IMR-90 (cell line): ENCODE results near the gene ZSCAN5A. TPM values are rescaled to one million over a fixed set of nuclear protein-coding genes. Genes with fewer than 3 reads are reported as not detected.

ENCODE experiments used
- ATAC-seq: fragments of 200-7000 bp; cut with Tn5 transposase; 2 replicates; pipeline ENCODE4 v1.9.1; 2020; ENCODE audit warnings: low read depth, mild to moderate bottlenecking, moderate library complexity
- BruUV-seq: library from RNA; stranded (reverse); fragments of 400-500 nt; replicated peaks from 2 replicates; lab custom pipeline; 2021; lab: Mats Ljungman, UMichigan
- CTCF ChIA-PET: fragments of 300-600 bp; formaldehyde crosslinking; extraction: SDS; loops from one replicate; lab custom pipeline; 2021; ENCODE audit warnings: antibody characterized with exemption; lab: Yijun Ruan, JAX
- POLR2A ChIA-PET: fragments of 300-600 bp; sonication (Branson Sonifier 250); formaldehyde crosslinking; loops from one replicate; lab custom pipeline; 2022; ENCODE audit warnings: antibody characterized with exemption; ENCODE audit not compliant: unreplicated experiment; lab: Charles Lee
- DNase-seq: peaks from one replicate; pipeline ENCODE4 v3.0.0; 2013
- H2AFZ ChIP-seq: replicated peaks from 2 replicates; pipeline ENCODE3; 2013; ENCODE audit warnings: low read length, mild to moderate bottlenecking; ENCODE audit not compliant: poor library complexity
- H2AK5ac ChIP-seq: 2 replicates; pipeline ENCODE4 v1.6.1; 2013; ENCODE audit warnings: low read depth, low read length, inconsistent platforms
- H2AK9ac ChIP-seq: replicated peaks from 2 replicates; pipeline ENCODE3; 2013; ENCODE audit warnings: mild to moderate bottlenecking, low read depth, low read length, moderate library complexity; ENCODE audit not compliant: poor library complexity
- H2BK120ac ChIP-seq: 2 replicates; pipeline ENCODE4 v1.6.1; 2013; ENCODE audit warnings: low read depth, low read length, inconsistent platforms
- H2BK15ac ChIP-seq: 3 replicates; pipeline ENCODE4 v1.6.1; 2013; ENCODE audit warnings: low read depth, low read length, inconsistent platforms
- H2BK20ac ChIP-seq: 2 replicates; pipeline ENCODE4 v1.6.1; 2013; ENCODE audit warnings: low read depth, mild to moderate bottlenecking, inconsistent platforms, low read length, moderate library complexity
- H2BK5ac ChIP-seq: 2 replicates; pipeline ENCODE4 v1.6.1; 2013; ENCODE audit warnings: mild to moderate bottlenecking, low read depth, low read length, inconsistent platforms; ENCODE audit not compliant: poor library complexity, severe bottlenecking
- H3K14ac ChIP-seq: replicated peaks from 2 replicates; pipeline ENCODE4 v1.6.1; 2013; ENCODE audit warnings: low read depth, low read length, inconsistent platforms
- H3K18ac ChIP-seq: 2 replicates; pipeline ENCODE4 v1.6.1; 2013; ENCODE audit warnings: low read depth, low read length, control low read depth
- H3K23ac ChIP-seq: 2 replicates; pipeline ENCODE4 v1.6.1; 2013; ENCODE audit warnings: low read depth, low read length, inconsistent platforms
- H3K27ac ChIP-seq: 2 replicates; pipeline ENCODE4 v1.5.1; 2013; ENCODE audit warnings: mild to moderate bottlenecking, control low read depth, low read length; ENCODE audit not compliant: insufficient read depth
- H3K27me3 ChIP-seq: 2 replicates; pipeline ENCODE4 v1.6.1; 2013; ENCODE audit warnings: low read length; ENCODE audit not compliant: control insufficient read depth, insufficient read depth
- H3K36me3 ChIP-seq: 2 replicates; pipeline ENCODE4 v1.6.1; 2013; ENCODE audit warnings: low read length, mixed read lengths; ENCODE audit not compliant: control insufficient read depth, insufficient read depth
- H3K4ac ChIP-seq: 2 replicates; pipeline ENCODE4 v1.6.1; 2013; ENCODE audit warnings: low read depth, low read length, inconsistent platforms
- H3K4me1 ChIP-seq: 2 replicates; pipeline ENCODE4 v1.6.1; 2013; ENCODE audit warnings: low read length, mixed read lengths; ENCODE audit not compliant: control insufficient read depth, insufficient read depth
- H3K4me2 ChIP-seq: 2 replicates; pipeline ENCODE4 v1.6.1; 2013; ENCODE audit warnings: low read depth, mild to moderate bottlenecking, control low read depth, low read length, moderate library complexity
- H3K4me3 ChIP-seq: 2 replicates; pipeline ENCODE4 v1.5.1; 2013; ENCODE audit warnings: low read depth, mild to moderate bottlenecking, control low read depth, low read length, moderate library complexity; ENCODE audit not compliant: insufficient read depth
- H3K56ac ChIP-seq: 2 replicates; pipeline ENCODE4 v1.6.1; 2013; ENCODE audit warnings: low read length, inconsistent platforms; ENCODE audit not compliant: insufficient read depth; ENCODE audit errors: extremely low read depth
- H3K79me1 ChIP-seq, 2 experiments: 2 replicates each; pipeline ENCODE4 v1.6.1; 2013; ENCODE audit warnings: low read length in 2 of 2, inconsistent platforms in 1 of 2, low read depth in 1 of 2
- H3K9ac ChIP-seq: 2 replicates; pipeline ENCODE4 v1.6.1; 2013; ENCODE audit warnings: low read depth, low read length, control low read depth
- H3K9me1 ChIP-seq: 2 replicates; pipeline ENCODE4 v1.6.1; 2013; ENCODE audit warnings: low read length, inconsistent platforms; ENCODE audit not compliant: insufficient read depth
- H3K9me3 ChIP-seq: 2 replicates; pipeline ENCODE4 v1.6.1; 2013; ENCODE audit warnings: low read length; ENCODE audit not compliant: control insufficient read depth, insufficient read depth
- H4K20me1 ChIP-seq: 2 replicates; pipeline ENCODE4 v1.6.1; 2013; ENCODE audit warnings: low read length, inconsistent platforms; ENCODE audit not compliant: insufficient read depth
- H4K5ac ChIP-seq: 2 replicates; pipeline ENCODE4 v1.6.1; 2013; ENCODE audit warnings: mild to moderate bottlenecking, low read depth, low read length, control low read depth
- H4K8ac ChIP-seq, 2 experiments: 2 replicates each; pipeline ENCODE4 v1.6.1; 2013; ENCODE audit warnings: low read depth in 2 of 2, low read length in 2 of 2, control low read depth in 1 of 2, inconsistent platforms in 1 of 2
- H4K91ac ChIP-seq: 2 replicates; pipeline ENCODE4 v1.6.1; 2013; ENCODE audit warnings: low read depth, low read length, inconsistent platforms; ENCODE audit not compliant: insufficient read depth
- BHLHE40 ChIP-seq: fragments of 150-350 bp; IDR thresholded peaks from 2 replicates; pipeline ENCODE4 v1.6.1; 2016; ENCODE audit warnings: mild to moderate bottlenecking, low read depth, low read length
- CEBPB ChIP-seq: IDR thresholded peaks from 2 replicates; pipeline ENCODE4 v1.6.1; 2012; ENCODE audit warnings: low read depth, low read length, improper control_type of control experiment
- CHD1 ChIP-seq: IDR thresholded peaks from 2 replicates; pipeline ENCODE4 v1.6.1; 2012; ENCODE audit warnings: low read depth, low read length, improper control_type of control experiment
- FOS ChIP-seq: fragments of 150-350 bp; IDR thresholded peaks from 2 replicates; pipeline ENCODE4 v1.6.1; 2016; ENCODE audit warnings: low read depth, low read length
- MXI1 ChIP-seq: IDR thresholded peaks from 2 replicates; pipeline ENCODE4 v1.6.1; 2012; ENCODE audit warnings: low read depth, mild to moderate bottlenecking, low read length, moderate library complexity, borderline replicate concordance
- NFE2L2 ChIP-seq: fragments of 150-350 bp; IDR thresholded peaks from 2 replicates; pipeline ENCODE4 v1.6.1; 2016; ENCODE audit warnings: low read depth, mild to moderate bottlenecking, low read length
- RAD21 ChIP-seq: IDR thresholded peaks from 2 replicates; pipeline ENCODE4 v1.6.1; 2012; ENCODE audit warnings: low read length, improper control_type of control experiment
- RCOR1 ChIP-seq: IDR thresholded peaks from 2 replicates; pipeline ENCODE4 v1.6.1; 2012; ENCODE audit warnings: mild to moderate bottlenecking, low read length, improper control_type of control experiment; ENCODE audit not compliant: insufficient replicate concordance
- RFX5 ChIP-seq: IDR thresholded peaks from 2 replicates; pipeline ENCODE4 v1.8.0; 2012; ENCODE audit warnings: low read depth, mild to moderate bottlenecking, low read length, moderate library complexity
- SMC3 ChIP-seq: fragments of 150-350 bp; IDR thresholded peaks from 2 replicates; pipeline ENCODE4 v1.6.1; 2016; ENCODE audit warnings: low read depth, mild to moderate bottlenecking, antibody characterized with exemption, low read length, moderate library complexity
- WGBS, 2 experiments: methylation state at CpG; one replicate each; pipeline versions ENCODE4 v1.1.5 to v1.1.7; 2013; ENCODE audit warnings: missing lambda C conversion rate in 2 of 2; ENCODE audit not compliant: insufficient read length in 1 of 2; ENCODE audit errors: extremely low coverage in 2 of 2; 5-methylcytosine and 5-hydroxymethylcytosine counted together
- dilution Hi-C: fragments of 300-500 bp; cut with HindIII; formaldehyde crosslinking; loops from one replicate; pipeline ENCODE4 v1.14.3; 2018; ENCODE audit warnings: low sequenced_read_pairs; ENCODE audit not compliant: unreplicated experiment
- in situ Hi-C: fragments of 300-500 bp; cut with MboI; formaldehyde crosslinking; loops from 3 replicates; pipeline ENCODE4 v1.14.3; 2019; ENCODE audit warnings: low sequenced_read_pairs, inconsistent platforms, mixed read lengths
- intact Hi-C: fragments of 100-400 bp; cut with micrococcal nuclease; formaldehyde crosslinking; loops from 2 replicates; pipeline ENCODE4 v1.10.0; 2022
- polyA plus RNA-seq, 3 experiments: library from polyadenylated mRNA; depleted of rRNA; stranded (reverse); fragments of >200 nt; gene quantifications; 2 replicates each; pipeline ENCODE4 v1.2.3, GENCODE V29; 2012; ENCODE audit warnings: low replicate concordance in 1 of 3
- total RNA-seq: library from RNA; depleted of rRNA; stranded (reverse); fragments of >200 nt; gene quantifications from 2 replicates; pipeline ENCODE4 v1.2.3, GENCODE V29; 2012
- TF ChIP-seq, protein P1 (sequence below): fragments of 150-350 bp; IDR thresholded peaks from 2 replicates; pipeline ENCODE4 v1.6.1; 2016; ENCODE audit warnings: low read depth, mild to moderate bottlenecking, low read length, moderate library complexity, borderline replicate concordance
- TF ChIP-seq, protein P2 (sequence below): fragments of 150-350 bp; IDR thresholded peaks from 2 replicates; pipeline ENCODE4 v1.6.1; 2017; ENCODE audit warnings: mild to moderate bottlenecking, antibody characterized with exemption, low read length, low read depth
- TF ChIP-seq, protein P3 (sequence below): conservative IDR thresholded peaks from 2 replicates; pipeline ENCODE4 v1.5.1; 2012; ENCODE audit warnings: mild to moderate bottlenecking, low read depth, low read length, improper control_type of control experiment

ZSCAN5A gene
- total and polyA plus RNA-seq, 2 of the 4 experiments (the other 2 are of a cell fraction) = 4.3 to 5.0 TPM

DNA sequence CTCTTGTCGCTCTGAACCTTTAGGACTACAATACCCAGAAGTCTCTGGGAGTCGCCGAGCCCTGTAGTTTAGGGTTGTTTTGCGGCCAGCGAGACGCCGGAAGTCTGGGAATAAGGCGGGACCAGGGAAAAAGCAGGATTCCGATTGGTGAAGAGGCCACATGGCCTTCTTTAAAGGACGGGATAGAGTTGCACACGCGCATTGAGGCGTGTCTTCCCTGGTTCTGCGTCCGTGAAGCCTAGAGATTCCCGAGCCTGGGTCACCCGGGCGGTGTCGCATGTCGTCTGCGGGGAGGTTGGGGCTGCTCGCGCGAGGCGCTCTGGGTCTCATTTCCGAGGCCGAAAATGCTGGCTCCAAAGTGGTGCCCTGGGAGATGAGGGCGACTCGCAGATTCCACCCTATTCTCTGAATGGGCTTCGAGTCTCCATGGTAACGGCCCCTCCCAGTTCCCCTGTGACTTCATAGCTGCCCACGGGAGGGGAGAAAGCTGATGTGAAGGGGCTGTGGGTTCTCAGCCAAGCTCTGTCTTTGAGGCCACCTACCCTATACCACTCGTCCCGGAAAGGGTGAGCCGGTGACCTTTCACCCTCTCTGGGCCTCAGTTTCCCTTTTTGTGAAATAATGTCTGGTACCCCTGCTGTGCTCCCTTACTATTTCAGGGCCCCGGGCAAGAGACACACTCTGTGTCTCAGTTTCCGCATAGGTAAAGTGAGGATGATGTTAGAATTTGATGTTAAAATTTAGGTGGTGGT, 614 bp upstream of the ZSCAN5A start:
- no peaks in the 10 kb centered on the region for H4K20me1 ChIP-seq
- H3K9me3 ChIP-seq = no peaks in the 10 kb centered on the region
- H2AK9ac ChIP-seq = peak overlapping the region; percentile 98
- H2BK20ac ChIP-seq = peak overlapping the region; percentile 96
- H3K9ac ChIP-seq = peak overlapping the region; percentile 90
- H3K27ac ChIP-seq = peak overlapping the region; percentile 87
- H3K23ac ChIP-seq = peak overlapping the region; percentile 97
- ChIA-PET CTCF (interaction anchor here (0.8 to 1.7 kb wide), 3 partner anchors 18 to 249 kb away, joined by 3 to 6 read pairs (median 3); no protein-coding TSS in a partner anchor), POLR2A (interaction anchor here (0.6 kb wide), 1 partner anchor 174 kb away, joined by 4 read pairs; no protein-coding TSS in a partner anchor)
- peak overlapping the region; percentile 51 for H4K5ac ChIP-seq
- peak overlapping the region; percentile 5; the same call in 1 of the 2 replicates for H2AK5ac ChIP-seq
- intact Hi-C loops = loop anchor here (10.0 kb wide), 1 partner anchor 140 kb away; the partner anchor contains the start of gene GALP
- peak overlapping the region; percentile 55 for H3K4me3 ChIP-seq
- H3K4ac ChIP-seq = peak overlapping the region; percentile 95
- peak overlapping the region; percentile 97 for H4K91ac ChIP-seq
- peak; percentile 98 for DNase-seq
- peak overlapping the region; percentile 90 for H2BK5ac ChIP-seq
- H2BK120ac ChIP-seq = peak overlapping the region; percentile 99
- H3K9me1 ChIP-seq = peaks cover 7% of the 10 kb centered on the region; the same call in 1 of the 2 replicates
- WGBS, 2 experiments = 0% methylated on average over 10 of the region's 37 CpGs; no CpG with 5 or more reads in 1 of the 2 experiments
- H2BK15ac ChIP-seq = peak overlapping the region; percentile 95
- dilution Hi-C loops = no loop called here
- H3K27me3 ChIP-seq = no peaks in the 10 kb centered on the region
- BruUV-seq = no TSS peak
- peak; percentile 88 for ATAC-seq
- peaks cover 0 to 17% of the 10 kb centered on the region in 2 experiments; a peak in 3 of 4 replicates for H3K79me1 ChIP-seq
- peak overlapping the region; percentile 85 to 100 for H4K8ac ChIP-seq
- H3K56ac ChIP-seq = peak overlapping the region; percentile 100
- H3K4me1 ChIP-seq = no peaks in the 10 kb centered on the region
- no peaks in the 10 kb centered on the region for H3K36me3 ChIP-seq
- peak overlapping the region; percentile 89 for H3K4me2 ChIP-seq
- peak overlapping the region; percentile 100 for H2AFZ ChIP-seq
- H3K18ac ChIP-seq = peak overlapping the region; percentile 76
- peak overlapping the region; percentile 100 for H3K14ac ChIP-seq
- in situ Hi-C loops = no loop called here
- TF ChIP-seq RAD21 (no peak), CEBPB (no peak), BHLHE40 (no peak), MXI1 (peak; percentile 89; the same call in 1 of the 2 replicates), NFE2L2 (no peak), SMC3 (no peak), RFX5 (no peak), RCOR1 (no peak), CHD1 (no peak), FOS (no peak)
- TF ChIP-seq, protein P1, sequence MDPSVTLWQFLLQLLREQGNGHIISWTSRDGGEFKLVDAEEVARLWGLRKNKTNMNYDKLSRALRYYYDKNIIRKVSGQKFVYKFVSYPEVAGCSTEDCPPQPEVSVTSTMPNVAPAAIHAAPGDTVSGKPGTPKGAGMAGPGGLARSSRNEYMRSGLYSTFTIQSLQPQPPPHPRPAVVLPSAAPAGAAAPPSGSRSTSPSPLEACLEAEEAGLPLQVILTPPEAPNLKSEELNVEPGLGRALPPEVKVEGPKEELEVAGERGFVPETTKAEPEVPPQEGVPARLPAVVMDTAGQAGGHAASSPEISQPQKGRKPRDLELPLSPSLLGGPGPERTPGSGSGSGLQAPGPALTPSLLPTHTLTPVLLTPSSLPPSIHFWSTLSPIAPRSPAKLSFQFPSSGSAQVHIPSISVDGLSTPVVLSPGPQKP = no peak
- TF ChIP-seq, protein P2, sequence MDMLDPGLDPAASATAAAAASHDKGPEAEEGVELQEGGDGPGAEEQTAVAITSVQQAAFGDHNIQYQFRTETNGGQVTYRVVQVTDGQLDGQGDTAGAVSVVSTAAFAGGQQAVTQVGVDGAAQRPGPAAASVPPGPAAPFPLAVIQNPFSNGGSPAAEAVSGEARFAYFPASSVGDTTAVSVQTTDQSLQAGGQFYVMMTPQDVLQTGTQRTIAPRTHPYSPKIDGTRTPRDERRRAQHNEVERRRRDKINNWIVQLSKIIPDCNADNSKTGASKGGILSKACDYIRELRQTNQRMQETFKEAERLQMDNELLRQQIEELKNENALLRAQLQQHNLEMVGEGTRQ = peak; percentile 94
- TF ChIP-seq, protein P3, sequence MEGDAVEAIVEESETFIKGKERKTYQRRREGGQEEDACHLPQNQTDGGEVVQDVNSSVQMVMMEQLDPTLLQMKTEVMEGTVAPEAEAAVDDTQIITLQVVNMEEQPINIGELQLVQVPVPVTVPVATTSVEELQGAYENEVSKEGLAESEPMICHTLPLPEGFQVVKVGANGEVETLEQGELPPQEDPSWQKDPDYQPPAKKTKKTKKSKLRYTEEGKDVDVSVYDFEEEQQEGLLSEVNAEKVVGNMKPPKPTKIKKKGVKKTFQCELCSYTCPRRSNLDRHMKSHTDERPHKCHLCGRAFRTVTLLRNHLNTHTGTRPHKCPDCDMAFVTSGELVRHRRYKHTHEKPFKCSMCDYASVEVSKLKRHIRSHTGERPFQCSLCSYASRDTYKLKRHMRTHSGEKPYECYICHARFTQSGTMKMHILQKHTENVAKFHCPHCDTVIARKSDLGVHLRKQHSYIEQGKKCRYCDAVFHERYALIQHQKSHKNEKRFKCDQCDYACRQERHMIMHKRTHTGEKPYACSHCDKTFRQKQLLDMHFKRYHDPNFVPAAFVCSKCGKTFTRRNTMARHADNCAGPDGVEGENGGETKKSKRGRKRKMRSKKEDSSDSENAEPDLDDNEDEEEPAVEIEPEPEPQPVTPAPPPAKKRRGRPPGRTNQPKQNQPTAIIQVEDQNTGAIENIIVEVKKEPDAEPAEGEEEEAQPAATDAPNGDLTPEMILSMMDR = no peak
